ENCODE data around the gene KCTD10.

- no peak for TF ChIP-seq POLR2AphosphoS5 (IDR thresholded peaks at IDR 0.05)
- no peak for TF ChIP-seq POLR2A (IDR thresholded peaks at IDR 0.05)
Measured at GRCh38 chr12:109489016-109489954, 12.2 kb upstream of the KCTD10 start.

Measured in prostate gland (tissue), 1 donor.